Neural crest cell (in vitro differentiated cells): Measurements from ENCODE around the gene TJP3. TPM values are rescaled to one million over a fixed set of nuclear protein-coding genes. Genes with fewer than 3 reads are reported as not detected.
"Not testable (repeated sequence)": the region's sequence is repeated elsewhere in the genome, so short reads cannot be mapped to it uniquely, and the experiment has no call there.

Source experiments
- DNase-seq: peaks from one replicate; pipeline ENCODE4 v3.0.0; 2021; ENCODE audit warnings: low read depth, mixed read lengths, low spot score
- H3K27ac Mint-ChIP-seq: one replicate; pipeline ENCODE4 v1.8.0; 2021; ENCODE audit warnings: mild to moderate bottlenecking, mixed read lengths; ENCODE audit not compliant: unreplicated experiment
- H3K27me3 Mint-ChIP-seq: 2 replicates; pipeline ENCODE4 v1.8.0; 2021; ENCODE audit warnings: low read depth, mild to moderate bottlenecking, mixed read lengths
- H3K36me3 Mint-ChIP-seq: 2 replicates; pipeline ENCODE4 v1.8.0; 2021; ENCODE audit warnings: low read depth, mild to moderate bottlenecking, mixed read lengths
- H3K4me1 Mint-ChIP-seq: 2 replicates; pipeline ENCODE4 v1.8.0; 2021; ENCODE audit warnings: mixed read lengths
- H3K4me3 Mint-ChIP-seq: one replicate; pipeline ENCODE4 v1.8.0; 2021; ENCODE audit warnings: mild to moderate bottlenecking, mixed read lengths
- H3K9me3 Mint-ChIP-seq: 2 replicates; pipeline ENCODE4 v1.8.0; 2021; ENCODE audit warnings: mixed read lengths
- total RNA-seq: library from RNA; stranded (reverse); gene quantifications from 2 replicates; pipeline ENCODE4 v1.2.1, GENCODE V29; 2021
- TF ChIP-seq, protein P1 (sequence below): fragments of 200-600 bp; sonication (generic); conservative IDR thresholded peaks from 2 replicates; pipeline ENCODE4 v1.5.0; 2021; ENCODE audit warnings: antibody characterized with exemption, mild to moderate bottlenecking

The TJP3 gene
- total RNA-seq, 1 donor from 2014 or later = not detected

DNA sequence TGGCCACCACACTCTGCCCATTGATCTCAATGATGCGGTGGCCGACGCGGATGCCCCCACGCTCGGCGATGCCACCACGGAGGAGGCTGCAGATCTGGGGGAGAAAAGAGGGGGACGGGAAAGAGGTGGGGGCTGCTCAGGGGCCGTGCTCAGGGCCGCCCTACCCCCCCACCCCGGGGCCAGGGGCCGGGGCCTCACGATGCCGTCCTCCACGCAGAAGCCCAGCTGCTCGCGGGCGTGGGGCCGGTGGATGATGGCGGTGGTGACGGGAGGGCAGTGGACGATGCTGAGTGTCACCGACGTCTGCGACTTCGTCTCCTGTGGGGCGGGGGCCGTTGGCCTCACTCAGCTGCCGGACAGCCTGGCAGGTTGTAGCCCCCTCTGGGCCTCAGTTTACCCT is 43.1 kb downstream of the TJP3 start:
- no peak for DNase-seq
- H3K9me3 Mint-ChIP-seq = no peaks in the 10 kb centered on the region
- TF ChIP-seq, protein P1, sequence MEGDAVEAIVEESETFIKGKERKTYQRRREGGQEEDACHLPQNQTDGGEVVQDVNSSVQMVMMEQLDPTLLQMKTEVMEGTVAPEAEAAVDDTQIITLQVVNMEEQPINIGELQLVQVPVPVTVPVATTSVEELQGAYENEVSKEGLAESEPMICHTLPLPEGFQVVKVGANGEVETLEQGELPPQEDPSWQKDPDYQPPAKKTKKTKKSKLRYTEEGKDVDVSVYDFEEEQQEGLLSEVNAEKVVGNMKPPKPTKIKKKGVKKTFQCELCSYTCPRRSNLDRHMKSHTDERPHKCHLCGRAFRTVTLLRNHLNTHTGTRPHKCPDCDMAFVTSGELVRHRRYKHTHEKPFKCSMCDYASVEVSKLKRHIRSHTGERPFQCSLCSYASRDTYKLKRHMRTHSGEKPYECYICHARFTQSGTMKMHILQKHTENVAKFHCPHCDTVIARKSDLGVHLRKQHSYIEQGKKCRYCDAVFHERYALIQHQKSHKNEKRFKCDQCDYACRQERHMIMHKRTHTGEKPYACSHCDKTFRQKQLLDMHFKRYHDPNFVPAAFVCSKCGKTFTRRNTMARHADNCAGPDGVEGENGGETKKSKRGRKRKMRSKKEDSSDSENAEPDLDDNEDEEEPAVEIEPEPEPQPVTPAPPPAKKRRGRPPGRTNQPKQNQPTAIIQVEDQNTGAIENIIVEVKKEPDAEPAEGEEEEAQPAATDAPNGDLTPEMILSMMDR = no peak
- no peaks in the 10 kb centered on the region for H3K4me1 Mint-ChIP-seq
- peaks cover 2% of the 10 kb centered on the region for H3K36me3 Mint-ChIP-seq
- no peak overlapping the region for H3K27ac Mint-ChIP-seq
- H3K27me3 Mint-ChIP-seq = no peaks in the 10 kb centered on the region
- no peak overlapping the region for H3K4me3 Mint-ChIP-seq

DNA sequence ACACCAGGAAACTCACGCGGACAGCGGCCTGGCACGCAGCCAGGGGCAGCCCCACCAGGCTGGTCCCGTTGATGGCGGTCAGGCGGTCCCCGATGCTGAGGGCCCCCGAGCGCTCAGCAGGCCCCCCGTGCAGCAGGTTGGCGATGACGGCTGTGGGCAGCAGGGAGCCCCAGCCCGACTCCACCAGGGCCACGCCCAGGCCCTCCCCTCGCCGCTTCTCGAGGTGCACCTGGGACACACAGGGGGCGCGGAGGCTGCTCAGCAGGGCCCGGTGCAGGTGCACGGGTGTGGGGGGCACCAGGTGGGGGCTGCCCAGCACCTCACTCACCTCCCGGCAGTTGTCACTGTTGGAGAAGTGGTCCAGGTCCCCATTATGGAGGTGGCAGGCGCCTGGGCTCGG is 44.3 kb downstream of the TJP3 start:
- DNase-seq = no peak
- Mint-ChIP-seq H3K36me3 (peaks cover 2% of the 10 kb centered on the region), H3K4me3 (no peak overlapping the region), H3K4me1 (no peaks in the 10 kb centered on the region), H3K27me3 (no peaks in the 10 kb centered on the region), H3K27ac (no peak overlapping the region), H3K9me3 (no peaks in the 10 kb centered on the region)
- TF ChIP-seq, protein P1 = no peak

DNA sequence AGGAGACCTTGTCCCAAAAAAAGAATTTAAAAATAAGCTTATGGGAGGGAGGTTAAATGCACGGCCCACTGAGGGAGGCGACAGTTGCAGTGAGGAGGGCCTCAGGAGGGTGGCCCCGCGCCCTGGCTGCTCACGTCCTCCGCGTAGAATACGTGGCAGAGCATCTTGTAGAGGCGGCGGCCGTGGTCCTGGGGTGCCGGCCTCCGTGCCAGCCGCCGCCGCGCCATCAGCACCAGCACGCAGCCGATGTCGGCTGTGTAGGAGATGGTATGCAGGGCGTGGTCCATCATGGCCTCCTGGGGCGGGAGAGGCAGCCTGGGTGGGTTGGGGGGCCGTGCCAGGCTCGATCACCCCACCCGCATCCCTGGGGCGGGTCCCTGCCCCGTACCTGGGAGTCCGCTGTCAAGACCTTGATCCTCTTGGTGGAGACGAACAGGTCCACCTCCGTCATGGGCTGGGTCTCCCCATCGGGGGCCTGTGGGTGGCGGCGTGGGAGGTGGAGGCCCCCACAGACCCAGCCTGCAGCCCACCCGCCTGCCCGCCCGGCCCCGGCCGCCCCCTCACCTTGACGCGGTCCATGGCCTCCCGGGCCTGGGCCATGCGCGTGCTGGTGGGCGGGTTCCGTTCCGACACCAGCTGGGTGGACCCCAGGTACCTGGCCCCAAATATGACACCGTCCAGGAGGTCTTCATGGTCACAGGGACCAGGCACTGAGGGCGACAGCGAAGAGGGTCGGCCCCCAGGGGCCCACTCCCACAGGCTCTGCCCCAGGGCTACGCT is 45.6 kb downstream of the TJP3 start:
- H3K4me1 Mint-ChIP-seq = no peaks in the 10 kb centered on the region
- TF ChIP-seq, protein P1 = no peak
- no peaks in the 10 kb centered on the region for H3K9me3 Mint-ChIP-seq
- peaks cover 2% of the 10 kb centered on the region for H3K36me3 Mint-ChIP-seq
- no peak overlapping the region for H3K4me3 Mint-ChIP-seq
- H3K27ac Mint-ChIP-seq = no peak overlapping the region
- no peak for DNase-seq
- no peaks in the 10 kb centered on the region for H3K27me3 Mint-ChIP-seq

DNA sequence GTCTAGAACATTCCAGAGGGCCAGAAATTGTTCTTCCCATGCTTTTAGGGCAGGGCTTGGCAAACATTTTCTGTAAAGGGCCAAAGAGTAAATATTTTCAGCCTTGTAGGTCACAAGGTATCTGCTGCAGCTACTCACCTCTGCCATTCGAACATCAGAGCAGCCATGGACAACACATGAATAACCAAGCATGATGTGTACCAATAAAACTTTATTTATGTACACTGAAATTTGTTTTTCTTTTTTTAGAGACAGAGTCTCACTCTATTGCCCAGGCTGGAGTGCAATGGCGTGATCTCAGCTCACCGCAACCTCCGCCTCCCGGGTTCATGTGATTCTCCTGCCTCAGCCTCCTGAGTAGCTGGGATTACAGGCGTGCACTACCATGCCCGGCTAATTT is 49.5 kb downstream of the TJP3 start:
- not testable (repeated sequence) for H3K27ac Mint-ChIP-seq, DNase-seq, H3K36me3 Mint-ChIP-seq, H3K27me3 Mint-ChIP-seq, H3K4me3 Mint-ChIP-seq, H3K9me3 Mint-ChIP-seq
- peaks cover 14% of the 10 kb centered on the region for H3K4me1 Mint-ChIP-seq

DNA sequence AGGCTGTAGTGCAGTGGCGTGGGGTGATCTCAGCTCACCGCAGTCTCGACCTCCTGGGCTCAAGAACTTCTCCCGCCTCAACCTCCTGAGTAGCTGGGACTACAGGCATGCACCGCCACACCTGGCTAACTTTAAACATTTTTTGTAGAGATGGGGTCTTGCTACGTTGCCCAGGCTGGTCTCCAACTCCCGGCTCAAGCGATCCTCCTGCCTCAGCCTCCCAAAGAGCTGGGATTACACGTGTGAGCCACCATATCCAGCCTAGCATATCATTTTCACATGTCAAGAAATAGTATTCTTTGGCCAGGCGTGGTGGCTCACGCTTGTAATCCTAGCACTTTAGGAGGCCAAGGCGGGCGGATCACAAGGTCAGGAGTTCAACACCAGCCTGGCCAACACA is 50.1 kb downstream of the TJP3 start:
- not testable (repeated sequence) for H3K4me3 Mint-ChIP-seq, H3K9me3 Mint-ChIP-seq, DNase-seq, H3K27me3 Mint-ChIP-seq, H3K27ac Mint-ChIP-seq, H3K36me3 Mint-ChIP-seq
- peaks cover 20% of the 10 kb centered on the region for H3K4me1 Mint-ChIP-seq

GRCh38 chr19:3759482-3760254 is 51.5 kb downstream of the TJP3 start:
- Mint-ChIP-seq H3K9me3 (no peaks in the 10 kb centered on the region), H3K36me3 (peaks cover 5% of the 10 kb centered on the region), H3K4me1 (peaks cover 20% of the 10 kb centered on the region), H3K4me3 (peak overlapping the region; percentile 97), H3K27me3 (peaks cover 2% of the 10 kb centered on the region), H3K27ac (no peak overlapping the region)
- TF ChIP-seq, protein P1 = no peak
- DNase-seq = no peak
